Naive thymus-derived CD4-positive, alpha-beta T cell (primary cell): ENCODE data around the gene MKNK2. TPM values are rescaled to one million over a fixed set of nuclear protein-coding genes. Genes with fewer than 3 reads are reported as not detected.

Experiments
- ATAC-seq: fragments of 150-1000 bp; cut with Tn5 transposase; 2 replicates; pipeline ENCODE4 v1.10.0; 2021; ENCODE audit warnings: mild to moderate bottlenecking, moderate library complexity
- CTCF ChIA-PET: fragments of 350-600 bp; sonication (Branson Sonifier 250); formaldehyde crosslinking; loops from one replicate; lab custom pipeline; 2021; ENCODE audit warnings: antibody characterized with exemption; lab: Charles Lee
- POLR2A ChIA-PET: fragments of 350-600 bp; sonication (Branson Sonifier 250); formaldehyde crosslinking; loops from one replicate; lab custom pipeline; 2021; ENCODE audit warnings: antibody characterized with exemption, inconsistent platforms; lab: Charles Lee
- DNase-seq, 9 donors: peaks; one replicate each; pipeline versions ENCODE4 v3.0.0 to v3.0.0-alpha.2; 2020 to 2022; ENCODE audit warnings: mixed read lengths in 1 of 9
- H3K27ac ChIP-seq: one replicate; pipeline ENCODE4 v1.7.0; 2013; ENCODE audit warnings: mild to moderate bottlenecking, low read depth, low read length, moderate library complexity
- H3K27me3 ChIP-seq, 2 donors: one replicate each; pipeline ENCODE4 v1.7.0; 2013; ENCODE audit warnings: low read length in 2 of 2, mild to moderate bottlenecking in 2 of 2, moderate library complexity in 2 of 2; ENCODE audit not compliant: control insufficient read depth in 2 of 2, insufficient read depth in 2 of 2
- H3K36me3 ChIP-seq, 3 experiments: 1 replicate in 2 of 3; 2 replicates in 1 of 3; pipeline ENCODE4 v1.7.0; 2013; ENCODE audit warnings: low read length in 3 of 3, mild to moderate bottlenecking in 3 of 3, moderate library complexity in 1 of 3; ENCODE audit not compliant: insufficient read depth in 3 of 3, control insufficient read depth in 2 of 3
- H3K4me1 ChIP-seq, 2 donors: one replicate each; pipeline ENCODE4 v1.7.0; 2013; ENCODE audit warnings: low read length in 2 of 2, mild to moderate bottlenecking in 2 of 2, moderate library complexity in 1 of 2; ENCODE audit not compliant: control insufficient read depth in 2 of 2, insufficient read depth in 2 of 2
- H3K4me3 ChIP-seq: 2 replicates; pipeline ENCODE4 v1.7.0; 2013; ENCODE audit warnings: mild to moderate bottlenecking, low read length
- H3K9me3 ChIP-seq, 3 experiments: 1 replicate in 2 of 3; 2 replicates in 1 of 3; pipeline ENCODE4 v1.7.0; 2013; ENCODE audit warnings: low read length in 3 of 3; ENCODE audit not compliant: control insufficient read depth in 2 of 3
- H3K27ac Mint-ChIP-seq, 9 donors: one replicate each; pipeline ENCODE4 v1.8.0; 2020 to 2022; ENCODE audit warnings: mixed read lengths in 9 of 9, mild to moderate bottlenecking in 8 of 9, moderate library complexity in 5 of 9, inconsistent platforms in 2 of 9
- H3K27me3 Mint-ChIP-seq, 5 donors: one replicate each; pipeline ENCODE4 v1.8.0; 2021 to 2022; ENCODE audit warnings: mixed read lengths in 5 of 5, mild to moderate bottlenecking in 1 of 5
- H3K36me3 Mint-ChIP-seq, 5 donors: one replicate each; pipeline ENCODE4 v1.8.0; 2020 to 2022; ENCODE audit warnings: mixed read lengths in 5 of 5, mild to moderate bottlenecking in 3 of 5, inconsistent platforms in 1 of 5
- H3K4me1 Mint-ChIP-seq, 7 donors: one replicate each; pipeline ENCODE4 v1.8.0; 2020 to 2022; ENCODE audit warnings: mixed read lengths in 7 of 7, mild to moderate bottlenecking in 3 of 7, inconsistent platforms in 1 of 7
- H3K4me3 Mint-ChIP-seq, 10 donors: one replicate each; pipeline ENCODE4 v1.8.0; 2020 to 2022; ENCODE audit warnings: mild to moderate bottlenecking in 10 of 10, mixed read lengths in 10 of 10, moderate library complexity in 6 of 10, inconsistent platforms in 2 of 10
- H3K9me3 Mint-ChIP-seq, 11 donors: one replicate each; pipeline ENCODE4 v1.8.0; 2020 to 2022; ENCODE audit warnings: mixed read lengths in 11 of 11, mild to moderate bottlenecking in 4 of 11, inconsistent platforms in 1 of 11, moderate library complexity in 1 of 11
- intact Hi-C, 2 donors: fragments of 100-400 bp; cut with micrococcal nuclease; formaldehyde crosslinking; loops; one replicate each; pipeline ENCODE4 v1.15.1; 2023
- polyA plus RNA-seq, 2 donors: library from polyadenylated mRNA; unstranded; fragments of 300-500 nt; fragmentation: Illumina TruSeq; gene quantifications; one replicate each; pipeline ENCODE4 v1.2.3, GENCODE V29; 2021
- total RNA-seq, 6 experiments: library from RNA in 5 of 6; stranded (reverse) in 5 of 6; gene quantifications; 1 replicate in 5 of 6; 2 replicates in 1 of 6; pipeline ENCODE4 v1.2.3 and lab custom pipeline; 2021 to 2026

Gene MKNK2
- total and polyA plus RNA-seq, 7 experiments from 2014 or later: 28.8 to 347 (median 200) TPM

- ChIA-PET CTCF (no interaction called here), POLR2A (interaction anchor here (0.7 to 6.5 kb wide), 8 partner anchors 8 to 54 kb away, joined by 3 to 42 read pairs (median 16); partner anchors contain the start of gene MKNK2)
- Histone ChIP-seq H3K27ac (peak overlapping the region; percentile 97), H3K27me3 (no peaks in the 10 kb centered on the region), H3K4me3 (peak overlapping the region; percentile 66), H3K9me3 (no peaks in the 10 kb centered on the region), H3K4me1 (peaks cover 22 to 45% of the 10 kb centered on the region in 2 donors), H3K36me3 (peaks cover 0 to 77% (median 30%) of the 10 kb centered on the region in 3 experiments)
- ATAC-seq (no peak), DNase-seq (no peak)
- Mint-ChIP-seq H3K4me1 (peaks cover 4 to 32% (median 23%) of the 10 kb centered on the region in 7 donors), H3K27me3 (no peaks in the 10 kb centered on the region), H3K9me3 (no peaks in the 10 kb centered on the region), H3K36me3 (peaks cover 0 to 11% (median 0%) of the 10 kb centered on the region in 5 donors), H3K4me3 (peak overlapping the region in 8 of 10 donors; percentile 25 to 76 (median 58)), H3K27ac (peak overlapping the region; percentile 69 to 96 (median 89))
- intact Hi-C loops: no loop called here
These were observed 9.7 kb downstream of the MKNK2 start for GRCh38 chr19:2041433-2041682.

- peaks cover 4 to 32% (median 23%) of the 10 kb centered on the region in 7 donors for H3K4me1 Mint-ChIP-seq
- H3K36me3 ChIP-seq: peaks cover 0 to 72% (median 27%) of the 10 kb centered on the region in 3 experiments
- ChIA-PET CTCF (no interaction called here), POLR2A (interaction anchor here (0.7 to 6.5 kb wide), 7 partner anchors 8 to 54 kb away, joined by 3 to 42 read pairs (median 21); partner anchors contain the start of gene MKNK2)
- DNase-seq (no peak), ATAC-seq (no peak)
- H3K36me3 Mint-ChIP-seq: peaks cover 0 to 11% (median 0%) of the 10 kb centered on the region in 5 donors
- no peaks in the 10 kb centered on the region for H3K27me3 Mint-ChIP-seq
- peak overlapping the region; percentile 69 to 96 (median 89) for H3K27ac Mint-ChIP-seq
- intact Hi-C loops: no loop called here
- peak overlapping the region; percentile 66 for H3K4me3 ChIP-seq
- H3K4me1 ChIP-seq: peaks cover 22 to 45% of the 10 kb centered on the region in 2 donors
- H3K9me3 Mint-ChIP-seq: peaks cover 0 to 1% (median 0%) of the 10 kb centered on the region in 11 donors
- peak overlapping the region; percentile 97 for H3K27ac ChIP-seq
- no peaks in the 10 kb centered on the region for H3K27me3 ChIP-seq
- H3K4me3 Mint-ChIP-seq: peak overlapping the region in 6 of 10 donors; percentile 25 to 76 (median 58)
- H3K9me3 ChIP-seq: peaks cover 0 to 2% (median 0%) of the 10 kb centered on the region in 3 experiments
These were observed 10.2 kb downstream of the MKNK2 start for GRCh38 chr19:2040647-2041432.

- Histone ChIP-seq H3K27ac (peak overlapping the region; percentile 97), H3K9me3 (peaks cover 0 to 4% (median 0%) of the 10 kb centered on the region in 3 experiments), H3K36me3 (peaks cover 0 to 64% (median 24%) of the 10 kb centered on the region in 3 experiments), H3K4me3 (no peak overlapping the region), H3K4me1 (peaks cover 22 to 40% of the 10 kb centered on the region in 2 donors), H3K27me3 (no peaks in the 10 kb centered on the region)
- DNase-seq: no peak
- Mint-ChIP-seq H3K4me1 (peaks cover 4 to 35% (median 23%) of the 10 kb centered on the region in 7 donors), H3K27me3 (no peaks in the 10 kb centered on the region), H3K4me3 (peak overlapping the region in 1 of 10 donors; percentile 3), H3K36me3 (peaks cover 0 to 11% (median 0%) of the 10 kb centered on the region in 5 donors), H3K9me3 (peaks cover 0 to 3% (median 0%) of the 10 kb centered on the region in 11 donors), H3K27ac (peak overlapping the region in 6 of 9 donors; percentile 31 to 96 (median 73))
- no peak for ATAC-seq
- POLR2A ChIA-PET: interaction anchor here (4.5 to 6.5 kb wide), 3 partner anchors 7 to 12 kb away, joined by 21 to 42 read pairs (median 34); partner anchors contain the start of gene MKNK2
- intact Hi-C loops: no loop called here
- CTCF ChIA-PET: no interaction called here
These were observed 10.9 kb downstream of the MKNK2 start for GRCh38 chr19:2039959-2040646.

- CTCF ChIA-PET: no interaction called here
- H3K27me3 ChIP-seq: no peaks in the 10 kb centered on the region
- POLR2A ChIA-PET: interaction anchor here (0.6 to 5.5 kb wide), 3 partner anchors 10 to 17 kb away, joined by 3 to 42 read pairs (median 21); partner anchors contain the start of gene MKNK2
- Mint-ChIP-seq H3K27me3 (no peaks in the 10 kb centered on the region), H3K9me3 (peaks cover 0 to 3% (median 0%) of the 10 kb centered on the region in 11 donors), H3K36me3 (peaks cover 0 to 9% (median 0%) of the 10 kb centered on the region in 5 donors), H3K4me1 (peaks cover 4 to 37% (median 25%) of the 10 kb centered on the region in 7 donors), H3K4me3 (peak overlapping the region in 2 of 10 donors; percentile 37 to 48), H3K27ac (peak overlapping the region in 7 of 9 donors; percentile 49 to 86 (median 77))
- ATAC-seq (no peak), DNase-seq (no peak)
- peaks cover 22 to 36% of the 10 kb centered on the region in 2 donors for H3K4me1 ChIP-seq
- H3K4me3 ChIP-seq: no peak overlapping the region
- H3K27ac ChIP-seq: peak overlapping the region; percentile 35
- H3K9me3 ChIP-seq: peaks cover 0 to 4% (median 0%) of the 10 kb centered on the region in 3 experiments
- peaks cover 0 to 56% (median 24%) of the 10 kb centered on the region in 3 experiments for H3K36me3 ChIP-seq
- intact Hi-C loops: no loop called here
These were observed 11.7 kb downstream of the MKNK2 start for GRCh38 chr19:2039089-2039958.

- H3K36me3 ChIP-seq: peaks cover 0 to 52% (median 24%) of the 10 kb centered on the region in 3 experiments
- CTCF ChIA-PET: interaction anchor here (0.6 kb wide), 1 partner anchor 47 kb away, joined by 3 read pairs; no protein-coding TSS in a partner anchor
- POLR2A ChIA-PET: interaction anchor here (0.6 to 5.5 kb wide), 4 partner anchors 11 to 21 kb away, joined by 3 to 21 read pairs (median 4); no protein-coding TSS in a partner anchor
- no peaks in the 10 kb centered on the region for H3K27me3 ChIP-seq
- H3K27ac ChIP-seq: peak overlapping the region; percentile 35
- Mint-ChIP-seq H3K9me3 (peaks cover 0 to 3% (median 0%) of the 10 kb centered on the region in 11 donors), H3K4me1 (peaks cover 3 to 29% (median 22%) of the 10 kb centered on the region in 7 donors), H3K4me3 (peak overlapping the region in 1 of 10 donors; percentile 37), H3K36me3 (peaks cover 0 to 7% (median 0%) of the 10 kb centered on the region in 5 donors), H3K27ac (peak overlapping the region in 4 of 9 donors; percentile 10 to 86 (median 79)), H3K27me3 (no peaks in the 10 kb centered on the region)
- DNase-seq (no peak), ATAC-seq (no peak)
- no peak overlapping the region for H3K4me3 ChIP-seq
- peaks cover 0 to 4% (median 0%) of the 10 kb centered on the region in 3 experiments for H3K9me3 ChIP-seq
- H3K4me1 ChIP-seq: peaks cover 22 to 39% of the 10 kb centered on the region in 2 donors
- intact Hi-C loops: no loop called here
These were observed 12.6 kb downstream of the MKNK2 start for GRCh38 chr19:2038284-2039088.
